ENCODE measurements around the gene CLIC4.
"Not testable (repeated sequence)": the region's sequence is repeated elsewhere in the genome, so short reads cannot be mapped to it uniquely, and the experiment has no call there.

- not testable (repeated sequence) for TF ChIP-seq CTCF (optimal IDR thresholded peaks at IDR 0.05 in 1 of 3, IDR thresholded peaks at IDR 0.05 in 1 of 3, conservative IDR thresholded peaks at IDR 0.05 in 1 of 3; ENCODE audit: extremely low read depth in 1 of 3, insufficient read depth in 2 of 3, low read length in 3 of 3); EZH2 (IDR thresholded peaks at IDR 0.05; ENCODE audit: low read length)
These were observed 22.9 kb upstream of the CLIC4 start for GRCh38 chr1:24722073-24723035.

Data from keratinocyte (primary cell).